ENCODE results near the gene CATSPER3. TPM values are rescaled to one million over a fixed set of nuclear protein-coding genes. Genes with fewer than 3 reads are reported as not detected.

Gene CATSPER3
- total RNA-seq, result not detected in 2 replicates

DNA sequence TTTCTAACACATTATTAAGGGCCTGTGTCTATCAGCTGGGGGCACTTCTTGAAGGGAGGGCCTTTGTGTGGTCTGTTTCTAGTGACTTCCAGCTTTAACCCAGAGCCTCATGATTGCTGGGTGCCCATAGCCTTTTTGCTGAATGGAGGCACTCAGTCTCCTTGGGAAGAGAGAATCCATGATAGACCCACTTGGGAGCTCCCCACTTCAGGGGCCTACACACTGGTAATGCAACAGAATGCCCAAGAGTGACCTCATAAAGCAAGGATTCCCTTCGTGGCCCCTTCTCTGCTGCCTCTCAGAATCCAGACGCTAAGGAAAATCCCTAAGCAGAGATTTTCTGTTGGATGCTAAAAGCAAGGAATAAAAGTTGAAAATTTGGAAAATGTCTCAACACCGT is at the start of gene CATSPER3:
TSS of gene CATSPER3 (plus strand) at position 301 of the 400 bp plus-strand sequence. CDS start at position 386, 85 bp downstream.

DNA sequence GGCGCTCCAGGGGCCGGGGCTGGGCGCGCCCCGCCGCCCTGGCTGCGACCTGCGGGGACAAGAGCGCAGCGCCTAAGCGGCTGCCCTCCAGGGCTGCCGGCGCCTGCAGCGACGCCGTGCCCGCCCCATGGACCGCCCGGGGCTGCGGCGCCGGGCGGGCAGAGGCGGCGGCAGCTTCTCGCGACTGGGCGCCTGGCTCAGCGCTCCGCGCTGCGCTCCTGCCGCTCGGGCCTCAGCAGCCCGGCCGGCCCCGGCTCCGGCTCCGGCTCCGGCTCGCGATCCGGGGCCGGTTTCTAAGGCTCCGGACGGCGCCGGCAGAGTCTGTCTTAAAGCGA is 66.2 kb downstream of the CATSPER3 start, which contains the start of gene PITX1:
TSS of gene PITX1 (minus strand) at position 328 of the 335 bp plus-strand sequence. CDS start 347 bp downstream, outside the sequence.

Small RNAs within 50 kb of the gene (small RNA-seq; reads per million reads assigned to genes)
- not detected for gene MIR4461
- not detected for gene MTND3P25
- gene MTND4LP30, result not detected

Other genes with a start within 250 kb of the CATSPER3 start
- 29.0 and 35.0 TPM in 2 replicates for gene CAMLG, start 229.4 kb upstream of the CATSPER3 start, total RNA-seq
- gene DDX46, start 209.1 kb upstream of the CATSPER3 start, total RNA-seq, result 13.8 and 19.3 TPM in 2 replicates
- gene C5orf24, start 121.9 kb upstream of the CATSPER3 start, total RNA-seq, result 40.0 and 53.7 TPM in 2 replicates
- gene TXNDC15, start 93.5 kb upstream of the CATSPER3 start, total RNA-seq, result 113 and 128 TPM in 2 replicates
- 5.3 and 5.7 TPM in 2 replicates for gene PCBD2, start 62.8 kb upstream of the CATSPER3 start, total RNA-seq
- gene PITX1, start 66.3 kb downstream of the CATSPER3 start, total RNA-seq, result 0.81 and 1.6 TPM in 2 replicates

All from hair follicle dermal papilla cell (primary cell).